ENCODE data around the gene GOLT1B.
A peak's percentile ranks its signal among the peaks of the same experiment; 100 is the strongest.

GOLT1B gene

GRCh38 chr12:21526721-21527345 is 25.2 kb downstream of the GOLT1B start:
- H3K27ac Mint-ChIP-seq = peak overlapping the region in 2 of 3 experiments; percentile 60 to 64
- peaks cover 31% of the 10 kb centered on the region for H3K4me1 Mint-ChIP-seq
- H3K9me3 Mint-ChIP-seq = peaks cover 8% of the 10 kb centered on the region
- no peaks in the 10 kb centered on the region for H3K36me3 Mint-ChIP-seq (ENCODE audit: low read depth)
- H3K27me3 Mint-ChIP-seq (ENCODE audit: low read depth) = peaks cover 44% of the 10 kb centered on the region
- TF ChIP-seq CTCF (IDR thresholded peaks at IDR 0.05; ENCODE audit: unreplicated experiment in 3 of 3) = no peak
- H3K4me3 Mint-ChIP-seq = peak overlapping the region; percentile 73 to 87 (median 86)

- H3K27ac Mint-ChIP-seq = peak overlapping the region in 2 of 3 experiments; percentile 14 to 89
- no peaks in the 10 kb centered on the region for H3K36me3 Mint-ChIP-seq (ENCODE audit: low read depth)
- no peak for TF ChIP-seq CTCF (IDR thresholded peaks at IDR 0.05; ENCODE audit: unreplicated experiment in 3 of 3)
- H3K9me3 Mint-ChIP-seq = peaks cover 8% of the 10 kb centered on the region
- peak overlapping the region; percentile 73 to 87 (median 86) for H3K4me3 Mint-ChIP-seq
- H3K27me3 Mint-ChIP-seq (ENCODE audit: low read depth) = peaks cover 44% of the 10 kb centered on the region
- peaks cover 31% of the 10 kb centered on the region for H3K4me1 Mint-ChIP-seq
Observed at GRCh38 chr12:21527451-21528180, 26.0 kb downstream of the GOLT1B start.

GRCh38 chr12:21528953-21529352 is 27.4 kb downstream of the GOLT1B start:
- Mint-ChIP-seq H3K27me3 (ENCODE audit: low read depth) (peaks cover 50% of the 10 kb centered on the region), H3K27ac (peak overlapping the region; percentile 81 to 90 (median 89)), H3K4me3 (peak overlapping the region; percentile 74 to 87 (median 83)), H3K9me3 (peaks cover 4% of the 10 kb centered on the region), H3K36me3 (ENCODE audit: low read depth) (no peaks in the 10 kb centered on the region), H3K4me1 (peaks cover 31% of the 10 kb centered on the region)
- TF ChIP-seq CTCF (IDR thresholded peaks at IDR 0.05; ENCODE audit: unreplicated experiment in 3 of 3) = no peak

GRCh38 chr12:21529456-21529855 is 27.9 kb downstream of the GOLT1B start:
- Mint-ChIP-seq H3K4me1 (peaks cover 31% of the 10 kb centered on the region), H3K27ac (peak overlapping the region; percentile 81 to 90 (median 89)), H3K4me3 (peak overlapping the region in 2 of 3 experiments; percentile 57 to 87), H3K27me3 (ENCODE audit: low read depth) (peaks cover 50% of the 10 kb centered on the region), H3K36me3 (ENCODE audit: low read depth) (no peaks in the 10 kb centered on the region), H3K9me3 (peaks cover 4% of the 10 kb centered on the region)
- TF ChIP-seq CTCF (IDR thresholded peaks at IDR 0.05; ENCODE audit: unreplicated experiment in 3 of 3) = no peak

- Mint-ChIP-seq H3K9me3 (no peaks in the 10 kb centered on the region), H3K27ac (no peak overlapping the region), H3K4me3 (no peak overlapping the region), H3K27me3 (ENCODE audit: low read depth) (peaks cover 9% of the 10 kb centered on the region), H3K4me1 (no peaks in the 10 kb centered on the region), H3K36me3 (ENCODE audit: low read depth) (no peaks in the 10 kb centered on the region)
- TF ChIP-seq CTCF (IDR thresholded peaks at IDR 0.05; ENCODE audit: unreplicated experiment in 3 of 3) = no peak
Observed at GRCh38 chr12:21538061-21538653, 36.6 kb downstream of the GOLT1B start.
